GM21723 (cell line): Measurements from ENCODE around the gene VAV2.

Experiments
- ATAC-seq: cut with Tn5 transposase; IDR thresholded peaks from one replicate; pipeline ENCODE4 v1.9.1; 2021; ENCODE audit warnings: mild to moderate bottlenecking, moderate library complexity; ENCODE audit not compliant: unreplicated experiment

The VAV2 gene

GRCh38 chr9:133838859-133839507 lies 153.1 kb downstream of the VAV2 start:
- ATAC-seq, result no peak

- no peak for ATAC-seq
Observed at GRCh38 chr9:133837627-133838597, 154.2 kb downstream of the VAV2 start.

GRCh38 chr9:133836818-133837217 lies 155.3 kb downstream of the VAV2 start:
- ATAC-seq, result no peak

GRCh38 chr9:133836001-133836758 lies 155.9 kb downstream of the VAV2 start:
- no peak for ATAC-seq

GRCh38 chr9:133835262-133835901 lies 156.7 kb downstream of the VAV2 start:
- ATAC-seq, result no peak

GRCh38 chr9:133834080-133834976 lies 157.8 kb downstream of the VAV2 start:
- no peak for ATAC-seq

- ATAC-seq, result no peak
Observed at GRCh38 chr9:133833388-133834025, 158.6 kb downstream of the VAV2 start.

- no peak for ATAC-seq
Observed at GRCh38 chr9:133832877-133833276, 159.2 kb downstream of the VAV2 start.

GRCh38 chr9:133830711-133831110 lies 161.4 kb downstream of the VAV2 start:
- ATAC-seq, result no peak

- no peak for ATAC-seq
Observed at GRCh38 chr9:133830310-133830709, 161.8 kb downstream of the VAV2 start.

GRCh38 chr9:133828338-133828997 lies 163.7 kb downstream of the VAV2 start:
- ATAC-seq, result no peak

GRCh38 chr9:133826289-133827085 lies 165.6 kb downstream of the VAV2 start:
- ATAC-seq, result no peak

GRCh38 chr9:133825555-133826218 lies 166.4 kb downstream of the VAV2 start:
- no peak for ATAC-seq

- no peak for ATAC-seq
Observed at GRCh38 chr9:133824802-133825186, 167.3 kb downstream of the VAV2 start.

GRCh38 chr9:133824106-133824801 lies 167.9 kb downstream of the VAV2 start:
- ATAC-seq, result no peak

- ATAC-seq, result peak; percentile 44
Observed at GRCh38 chr9:133823189-133824105, 168.7 kb downstream of the VAV2 start.
